Measurements from ENCODE around the gene PAQR5.

PAQR5 gene

DNA sequence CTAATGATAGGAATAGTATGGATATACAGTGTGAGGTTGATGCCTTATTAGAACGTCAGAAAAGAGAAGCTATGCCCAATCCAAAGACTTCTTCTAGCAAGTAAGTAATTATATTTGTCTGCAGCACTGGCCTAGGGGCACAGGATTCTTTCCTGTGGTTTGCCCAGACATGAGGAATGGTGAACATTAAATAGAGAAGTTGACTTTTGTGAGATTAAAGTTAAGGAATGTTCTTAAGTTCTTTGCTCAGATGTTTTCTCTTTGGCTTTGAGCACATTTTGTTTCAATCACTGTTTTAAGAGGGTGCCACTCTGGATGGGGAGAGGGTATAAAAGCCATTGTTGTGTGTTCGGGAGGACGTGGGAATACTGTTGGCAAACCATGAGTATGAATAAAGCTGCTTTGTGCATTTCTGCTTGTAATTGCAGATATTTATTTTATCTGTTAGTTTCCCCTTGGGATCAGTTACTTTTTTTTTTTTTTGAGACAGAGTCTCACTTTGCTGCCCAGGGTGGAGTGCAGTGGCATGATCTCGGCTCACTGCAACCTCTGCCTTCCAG, 123.7 kb downstream of the PAQR5 start:
- Histone ChIP-seq H3K9me3 (ENCODE audit: insufficient read depth, low read length) (no peaks in the 10 kb centered on the region), H4K20me1 (ENCODE audit: low read depth, low read length) (no peaks in the 10 kb centered on the region), H3K36me3 (ENCODE audit: low read length) (peaks cover 78% of the 10 kb centered on the region), H3F3A (ENCODE audit: insufficient read depth) (no peaks in the 10 kb centered on the region), H3K9ac (ENCODE audit: low read length) (no peak overlapping the region), H3K79me2 (ENCODE audit: insufficient read depth, low read length) (peaks cover 33% of the 10 kb centered on the region), H3K4me3 (ENCODE audit: insufficient read depth, low read length, poor library complexity, severe bottlenecking) (no peak overlapping the region), H3K27ac (ENCODE audit: low read depth, low read length) (no peak overlapping the region), H3K27me3 (ENCODE audit: low read length) (no peaks in the 10 kb centered on the region), H2AFZ (ENCODE audit: low read depth, low read length, severe bottlenecking) (no peak overlapping the region), H3K4me2 (ENCODE audit: low read depth, low read length, poor library complexity, severe bottlenecking) (no peak overlapping the region), H3K9me2 (replicated peaks; ENCODE audit: insufficient read depth, low read length) (no peaks in the 10 kb centered on the region)
- no peak for TF ChIP-seq EZH2phosphoT487 (conservative IDR thresholded peaks at IDR 0.05; ENCODE audit: low read length)

DNA sequence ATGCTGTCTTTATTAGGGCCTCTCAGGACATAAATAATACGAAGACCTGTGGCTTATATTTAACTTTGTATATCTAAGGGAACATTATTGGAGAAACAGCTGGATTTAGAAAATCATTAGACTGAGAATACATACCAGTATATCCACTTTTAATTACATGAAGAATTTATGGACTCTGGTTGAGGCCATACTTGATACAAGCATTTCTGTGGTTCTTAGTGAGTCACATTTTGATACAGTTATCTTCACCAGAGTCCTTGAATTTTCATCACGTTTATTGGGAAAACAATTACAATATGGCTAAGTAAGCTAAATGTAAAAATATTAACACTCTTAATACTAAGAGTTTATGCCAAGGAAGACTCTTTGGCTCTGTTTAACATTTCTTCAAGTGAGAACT, 125.3 kb downstream of the PAQR5 start:
- Histone ChIP-seq H3K27me3 (ENCODE audit: low read length) (no peaks in the 10 kb centered on the region), H3F3A (ENCODE audit: insufficient read depth) (no peaks in the 10 kb centered on the region), H3K27ac (ENCODE audit: low read depth, low read length) (no peak overlapping the region), H3K9me2 (replicated peaks; ENCODE audit: insufficient read depth, low read length) (no peaks in the 10 kb centered on the region), H3K36me3 (ENCODE audit: low read length) (peaks cover 70% of the 10 kb centered on the region), H2AFZ (ENCODE audit: low read depth, low read length, severe bottlenecking) (no peak overlapping the region), H3K9me3 (ENCODE audit: insufficient read depth, low read length) (no peaks in the 10 kb centered on the region), H3K4me3 (ENCODE audit: insufficient read depth, low read length, poor library complexity, severe bottlenecking) (no peak overlapping the region), H3K9ac (ENCODE audit: low read length) (no peak overlapping the region), H3K79me2 (ENCODE audit: insufficient read depth, low read length) (peaks cover 20% of the 10 kb centered on the region), H3K4me2 (ENCODE audit: low read depth, low read length, poor library complexity, severe bottlenecking) (no peak overlapping the region), H4K20me1 (ENCODE audit: low read depth, low read length) (no peaks in the 10 kb centered on the region)
- TF ChIP-seq EZH2phosphoT487 (conservative IDR thresholded peaks at IDR 0.05; ENCODE audit: low read length): no peak
- TF ChIP-seq, protein P1, sequence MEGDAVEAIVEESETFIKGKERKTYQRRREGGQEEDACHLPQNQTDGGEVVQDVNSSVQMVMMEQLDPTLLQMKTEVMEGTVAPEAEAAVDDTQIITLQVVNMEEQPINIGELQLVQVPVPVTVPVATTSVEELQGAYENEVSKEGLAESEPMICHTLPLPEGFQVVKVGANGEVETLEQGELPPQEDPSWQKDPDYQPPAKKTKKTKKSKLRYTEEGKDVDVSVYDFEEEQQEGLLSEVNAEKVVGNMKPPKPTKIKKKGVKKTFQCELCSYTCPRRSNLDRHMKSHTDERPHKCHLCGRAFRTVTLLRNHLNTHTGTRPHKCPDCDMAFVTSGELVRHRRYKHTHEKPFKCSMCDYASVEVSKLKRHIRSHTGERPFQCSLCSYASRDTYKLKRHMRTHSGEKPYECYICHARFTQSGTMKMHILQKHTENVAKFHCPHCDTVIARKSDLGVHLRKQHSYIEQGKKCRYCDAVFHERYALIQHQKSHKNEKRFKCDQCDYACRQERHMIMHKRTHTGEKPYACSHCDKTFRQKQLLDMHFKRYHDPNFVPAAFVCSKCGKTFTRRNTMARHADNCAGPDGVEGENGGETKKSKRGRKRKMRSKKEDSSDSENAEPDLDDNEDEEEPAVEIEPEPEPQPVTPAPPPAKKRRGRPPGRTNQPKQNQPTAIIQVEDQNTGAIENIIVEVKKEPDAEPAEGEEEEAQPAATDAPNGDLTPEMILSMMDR (IDR thresholded peaks at IDR 0.05; ENCODE audit: insufficient read depth, low read length, poor library complexity, severe bottlenecking): no peak

DNA sequence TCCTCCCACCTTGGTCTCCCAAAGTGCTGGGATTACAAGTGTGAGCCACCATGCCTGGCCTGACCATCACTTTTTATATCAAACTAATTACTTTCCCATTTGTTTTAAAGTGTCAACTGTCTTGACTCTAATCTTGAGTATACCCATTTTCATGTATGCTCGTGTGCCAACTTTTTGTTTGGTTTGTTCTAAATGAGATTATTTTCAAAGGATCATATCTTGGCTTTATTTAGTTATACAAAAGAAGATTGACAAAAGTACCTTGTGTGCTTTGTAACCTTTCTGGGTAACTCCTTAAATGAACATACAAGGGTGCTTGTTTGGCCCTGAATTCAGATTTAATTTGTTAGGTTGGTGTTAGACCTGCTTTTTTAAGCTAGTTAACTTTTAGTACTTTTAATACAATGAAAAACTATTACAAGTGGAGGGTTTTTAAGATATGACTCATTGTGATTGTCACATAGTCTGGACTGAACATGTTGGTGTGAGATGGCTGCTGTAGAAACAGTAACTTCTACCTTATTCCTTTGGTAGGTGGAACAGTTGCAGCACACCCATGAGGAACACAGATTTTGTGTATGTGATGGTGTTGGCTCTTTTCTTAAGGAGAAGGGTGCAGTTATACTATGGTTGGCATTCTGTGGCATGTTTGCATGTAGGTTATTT, 126.2 kb downstream of the PAQR5 start:
- Histone ChIP-seq H3F3A (ENCODE audit: insufficient read depth) (no peaks in the 10 kb centered on the region), H3K9ac (ENCODE audit: low read length) (no peak overlapping the region), H3K9me3 (ENCODE audit: insufficient read depth, low read length) (no peaks in the 10 kb centered on the region), H3K36me3 (ENCODE audit: low read length) (peaks cover 73% of the 10 kb centered on the region), H3K9me2 (replicated peaks; ENCODE audit: insufficient read depth, low read length) (no peaks in the 10 kb centered on the region), H3K4me2 (ENCODE audit: low read depth, low read length, poor library complexity, severe bottlenecking) (no peak overlapping the region), H3K79me2 (ENCODE audit: insufficient read depth, low read length) (peaks cover 20% of the 10 kb centered on the region), H2AFZ (ENCODE audit: low read depth, low read length, severe bottlenecking) (no peak overlapping the region), H3K4me3 (ENCODE audit: insufficient read depth, low read length, poor library complexity, severe bottlenecking) (no peak overlapping the region), H3K27me3 (ENCODE audit: low read length) (no peaks in the 10 kb centered on the region), H3K27ac (ENCODE audit: low read depth, low read length) (no peak overlapping the region), H4K20me1 (ENCODE audit: low read depth, low read length) (no peaks in the 10 kb centered on the region)
- TF ChIP-seq, protein P1 (IDR thresholded peaks at IDR 0.05; ENCODE audit: insufficient read depth, low read length, poor library complexity, severe bottlenecking): no peak
- TF ChIP-seq EZH2phosphoT487 (conservative IDR thresholded peaks at IDR 0.05; ENCODE audit: low read length): no peak

DNA sequence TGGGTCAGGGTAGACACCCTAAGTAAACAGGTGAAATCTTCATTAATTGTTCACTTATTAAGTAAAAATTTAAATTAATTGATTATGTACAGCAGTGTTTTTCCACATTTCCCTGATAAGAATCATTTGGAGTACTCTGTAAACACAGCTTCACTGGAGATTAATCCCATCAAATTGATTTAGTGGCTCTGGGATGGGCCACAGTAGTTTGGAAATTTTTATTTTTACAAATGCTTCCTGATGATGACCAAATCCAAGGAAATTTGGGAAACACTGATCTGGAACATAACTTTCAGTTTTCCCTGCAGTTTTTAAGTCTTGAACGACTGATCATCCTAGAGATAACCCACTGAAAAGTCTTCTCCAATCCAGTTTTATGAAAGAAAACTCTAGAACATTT, 135.1 kb downstream of the PAQR5 start:
- no peaks in the 10 kb centered on the region for H3K27me3 ChIP-seq (ENCODE audit: low read length)
- H3K79me2 ChIP-seq (ENCODE audit: insufficient read depth, low read length): no peaks in the 10 kb centered on the region
- H3K36me3 ChIP-seq (ENCODE audit: low read length): peaks cover 54% of the 10 kb centered on the region; the same call in 1 of the 2 replicates
- H2AFZ ChIP-seq (ENCODE audit: low read depth, low read length, severe bottlenecking): no peak overlapping the region
- H3F3A ChIP-seq (ENCODE audit: insufficient read depth): no peaks in the 10 kb centered on the region
- TF ChIP-seq, protein P1 (IDR thresholded peaks at IDR 0.05; ENCODE audit: insufficient read depth, low read length, poor library complexity, severe bottlenecking): no peak
- TF ChIP-seq EZH2phosphoT487 (conservative IDR thresholded peaks at IDR 0.05; ENCODE audit: low read length): no peak
- no peak overlapping the region for H3K4me2 ChIP-seq (ENCODE audit: low read depth, low read length, poor library complexity, severe bottlenecking)
- no peak overlapping the region for H3K9ac ChIP-seq (ENCODE audit: low read length)
- H3K4me3 ChIP-seq (ENCODE audit: insufficient read depth, low read length, poor library complexity, severe bottlenecking): no peak overlapping the region
- no peak overlapping the region for H3K27ac ChIP-seq (ENCODE audit: low read depth, low read length)
- no peaks in the 10 kb centered on the region for H3K9me3 ChIP-seq (ENCODE audit: insufficient read depth, low read length)
- H3K9me2 ChIP-seq (replicated peaks; ENCODE audit: insufficient read depth, low read length): no peaks in the 10 kb centered on the region
- no peaks in the 10 kb centered on the region for H4K20me1 ChIP-seq (ENCODE audit: low read depth, low read length)
